IPS-20b (cell line): Measurements from ENCODE around the gene GNG14.
"Not testable (repeated sequence)": the region's sequence is repeated elsewhere in the genome, so short reads cannot be mapped to it uniquely, and the experiment has no call there.

Experiments
- H3K27ac ChIP-seq: one replicate; pipeline ENCODE4 v1.5.1; 2013; ENCODE audit warnings: low read length
- H3K27me3 ChIP-seq: 2 replicates; pipeline ENCODE4 v1.6.1; 2013; ENCODE audit warnings: mild to moderate bottlenecking, low read length, inconsistent platforms; ENCODE audit not compliant: insufficient read depth
- H3K36me3 ChIP-seq: 2 replicates; pipeline ENCODE4 v1.6.1; 2013; ENCODE audit warnings: low read depth, mild to moderate bottlenecking, inconsistent platforms, low read length, moderate library complexity; ENCODE audit not compliant: insufficient read depth
- H3K4me1 ChIP-seq: 2 replicates; pipeline ENCODE4 v1.6.1; 2013; ENCODE audit warnings: mild to moderate bottlenecking, control low read depth, inconsistent platforms, low read length, moderate library complexity; ENCODE audit not compliant: insufficient read depth
- H3K4me3 ChIP-seq: 2 replicates; pipeline ENCODE4 v1.5.1; 2013; ENCODE audit warnings: mild to moderate bottlenecking, low read length, inconsistent platforms
- H3K9ac ChIP-seq: 2 replicates; pipeline ENCODE4 v1.6.1; 2013; ENCODE audit warnings: low read depth, mild to moderate bottlenecking, inconsistent platforms, low read length, moderate library complexity
- H3K9me3 ChIP-seq: 2 replicates; pipeline ENCODE4 v1.6.1; 2013; ENCODE audit warnings: mild to moderate bottlenecking, low read depth, low read length, inconsistent platforms; ENCODE audit not compliant: insufficient read depth

GNG14 gene

GRCh38 chr19:12687496-12688196 is at the start of gene GNG14:
GNG14 (plus strand) TSS chr19:12687998; CDS start chr19:12688049, 51 bp downstream.
- Histone ChIP-seq H3K27me3 (no peaks in the 10 kb centered on the region), H3K4me3 (no peak within 1 kb of the TSS), H3K9ac (no peak within 1 kb of the TSS), H3K4me1 (no peaks in the 10 kb centered on the region), H3K27ac (no peak within 1 kb of the TSS), H3K36me3 (no peaks in the 10 kb centered on the region), H3K9me3 (no peaks in the 10 kb centered on the region)

- Histone ChIP-seq H3K27me3 (no peaks in the 10 kb centered on the region), H3K27ac (no peak overlapping the region), H3K9me3 (no peaks in the 10 kb centered on the region), H3K9ac (no peak overlapping the region), H3K36me3 (no peaks in the 10 kb centered on the region), H3K4me3 (no peak overlapping the region), H3K4me1 (no peaks in the 10 kb centered on the region)
Observed at GRCh38 chr19:12638611-12639182, 49.1 kb upstream of the GNG14 start.

- Histone ChIP-seq H3K9ac (no peak overlapping the region; the same call in 1 of the 2 replicates), H3K4me1 (no peaks in the 10 kb centered on the region), H3K9me3 (no peaks in the 10 kb centered on the region), H3K27ac (no peak overlapping the region), H3K4me3 (peak overlapping the region; percentile 66), H3K36me3 (no peaks in the 10 kb centered on the region), H3K27me3 (no peaks in the 10 kb centered on the region)
Observed at GRCh38 chr19:12639901-12640613, 47.7 kb upstream of the GNG14 start.

- no peak overlapping the region for H3K4me3 ChIP-seq
- no peaks in the 10 kb centered on the region for H3K36me3 ChIP-seq
- H3K4me1 ChIP-seq: no peaks in the 10 kb centered on the region
- no peaks in the 10 kb centered on the region for H3K9me3 ChIP-seq
- H3K27ac ChIP-seq: no peak overlapping the region
- H3K9ac ChIP-seq: no peak overlapping the region
- H3K27me3 ChIP-seq: no peaks in the 10 kb centered on the region
Observed at GRCh38 chr19:12641456-12641855, 46.3 kb upstream of the GNG14 start.

GRCh38 chr19:12642506-12642905 is 45.3 kb upstream of the GNG14 start:
- Histone ChIP-seq H3K9me3 (no peaks in the 10 kb centered on the region), H3K4me1 (no peaks in the 10 kb centered on the region), H3K27me3 (no peaks in the 10 kb centered on the region), H3K4me3 (no peak overlapping the region), H3K36me3 (no peaks in the 10 kb centered on the region), H3K27ac (no peak overlapping the region), H3K9ac (no peak overlapping the region)

GRCh38 chr19:12643716-12644115 is 44.1 kb upstream of the GNG14 start:
- H3K9me3 ChIP-seq, H3K4me3 ChIP-seq, H3K36me3 ChIP-seq, H3K9ac ChIP-seq, H3K27me3 ChIP-seq, H3K27ac ChIP-seq, H3K4me1 ChIP-seq: not testable (repeated sequence)

GRCh38 chr19:12646551-12646950 is 41.2 kb upstream of the GNG14 start:
- no peaks in the 10 kb centered on the region for H3K9me3 ChIP-seq
- H3K27ac ChIP-seq: no peak overlapping the region
- H3K9ac ChIP-seq: no peak overlapping the region
- H3K4me1 ChIP-seq: no peaks in the 10 kb centered on the region
- H3K36me3 ChIP-seq: no peaks in the 10 kb centered on the region
- H3K27me3 ChIP-seq: no peaks in the 10 kb centered on the region
- H3K4me3 ChIP-seq: no peak overlapping the region

GRCh38 chr19:12647047-12647446 is 40.8 kb upstream of the GNG14 start:
- Histone ChIP-seq H3K27me3 (no peaks in the 10 kb centered on the region), H3K9me3 (no peaks in the 10 kb centered on the region), H3K27ac (no peak overlapping the region), H3K9ac (no peak overlapping the region), H3K4me3 (no peak overlapping the region), H3K36me3 (0 out of 2 replicates have a peak, but pooled peaks cover 4% of the 10 kb centered on the region), H3K4me1 (no peaks in the 10 kb centered on the region)

GRCh38 chr19:12647490-12648071 is 40.2 kb upstream of the GNG14 start:
- Histone ChIP-seq H3K4me3 (peak overlapping the region; percentile 40; the same call in 1 of the 2 replicates), H3K27me3 (no peaks in the 10 kb centered on the region), H3K9ac (no peak overlapping the region), H3K27ac (no peak overlapping the region), H3K4me1 (no peaks in the 10 kb centered on the region), H3K9me3 (no peaks in the 10 kb centered on the region), H3K36me3 (0 out of 2 replicates have a peak, but pooled peaks cover 6% of the 10 kb centered on the region)

GRCh38 chr19:12648088-12648487 is 39.7 kb upstream of the GNG14 start:
- H3K4me1 ChIP-seq: no peaks in the 10 kb centered on the region
- H3K27ac ChIP-seq: no peak overlapping the region
- H3K36me3 ChIP-seq: 0 out of 2 replicates have a peak, but pooled peaks cover 6% of the 10 kb centered on the region
- no peak overlapping the region for H3K9ac ChIP-seq
- H3K27me3 ChIP-seq: no peaks in the 10 kb centered on the region
- no peaks in the 10 kb centered on the region for H3K9me3 ChIP-seq
- H3K4me3 ChIP-seq: peak overlapping the region; percentile 40; the same call in 1 of the 2 replicates

GRCh38 chr19:12649941-12650340 is 37.9 kb upstream of the GNG14 start:
- H3K36me3 ChIP-seq: peaks cover 9% of the 10 kb centered on the region
- H3K4me3 ChIP-seq: no peak overlapping the region
- H3K9ac ChIP-seq: no peak overlapping the region
- H3K27ac ChIP-seq: no peak overlapping the region
- no peaks in the 10 kb centered on the region for H3K9me3 ChIP-seq
- H3K4me1 ChIP-seq: no peaks in the 10 kb centered on the region
- H3K27me3 ChIP-seq: no peaks in the 10 kb centered on the region
